Endometrium (tissue), 2 donors: ENCODE results near the gene PRM3.
A peak's percentile ranks its signal among the peaks of the same experiment; 100 is the strongest.

Experiments
- FAIRE-seq: peaks from 2 replicates; lab custom pipeline; 2012; peaks lifted over from hg19 to GRCh38; lab: Jason Lieb, UNC
- donor health status: control.
- donor health status: control.

Gene PRM3

GRCh38 chr16:11280616-11281522 is 7.4 kb upstream of the PRM3 start, which contains the start of gene PRM1:
Gene PRM1 (minus strand): TSS chr16:11281330. CDS start chr16:11281238, 92 bp downstream.
- no peak for FAIRE-seq

- no peak for FAIRE-seq
Measured at GRCh38 chr16:11278681-11279628, 5.5 kb upstream of the PRM3 start.

GRCh38 chr16:11277607-11278337 is 4.3 kb upstream of the PRM3 start:
- FAIRE-seq: no peak

GRCh38 chr16:11276896-11277593 is 3.6 kb upstream of the PRM3 start:
- FAIRE-seq: no peak

- FAIRE-seq: no peak
Measured at GRCh38 chr16:11276143-11276895, 2.9 kb upstream of the PRM3 start, which contains the start of gene PRM2. Gene PRM2 (minus strand): TSS chr16:11276480. CDS start chr16:11276370, 110 bp downstream.

- no peak for FAIRE-seq
Measured at GRCh38 chr16:11274964-11275363, 1.5 kb upstream of the PRM3 start.

GRCh38 chr16:11273721-11274324 is 394 bp upstream of the PRM3 start:
- peak; percentile 72 for FAIRE-seq

- no peak for FAIRE-seq
Measured at GRCh38 chr16:11272484-11272883, 945 bp downstream of the PRM3 start.

GRCh38 chr16:11271610-11272009 is 1.8 kb downstream of the PRM3 start:
- no peak for FAIRE-seq

GRCh38 chr16:11270602-11271162 is 2.7 kb downstream of the PRM3 start:
- FAIRE-seq: no peak

- no peak for FAIRE-seq
Measured at GRCh38 chr16:11268921-11269375, 4.5 kb downstream of the PRM3 start, which contains the start of gene TNP2. Gene TNP2 (minus strand): TSS chr16:11269325. CDS start chr16:11269262, 63 bp downstream.

- FAIRE-seq: no peak
Measured at GRCh38 chr16:11265124-11265523, 8.3 kb downstream of the PRM3 start.

- FAIRE-seq: no peak
Measured at GRCh38 chr16:11264155-11264832, 9.1 kb downstream of the PRM3 start.

GRCh38 chr16:11263737-11264136 is 9.7 kb downstream of the PRM3 start:
- FAIRE-seq: no peak

GRCh38 chr16:11262915-11263314 is 10.5 kb downstream of the PRM3 start:
- no peak for FAIRE-seq

GRCh38 chr16:11260596-11260966 is 12.8 kb downstream of the PRM3 start:
- FAIRE-seq: no peak

- no peak for FAIRE-seq
Measured at GRCh38 chr16:11259655-11260595, 13.5 kb downstream of the PRM3 start.
